Stimulated activated CD4-positive, alpha-beta T cell treated with anti-CD3 and anti-CD28 coated beads, Interleukin-15, amount 100 ng/mL, for 24 hours (primary cell): Measurements from ENCODE around the gene ASAP3.

Experiments
- DNase-seq: peaks from one replicate; pipeline ENCODE4 v3.0.0-alpha.2; 2020

Gene ASAP3

GRCh38 chr1:23483321-23484252 is at the start of gene ASAP3:
ASAP3 (minus strand) TSS chr1:23484179; CDS start chr1:23484133, 46 bp downstream.
- DNase-seq: peak; percentile 9

DNA sequence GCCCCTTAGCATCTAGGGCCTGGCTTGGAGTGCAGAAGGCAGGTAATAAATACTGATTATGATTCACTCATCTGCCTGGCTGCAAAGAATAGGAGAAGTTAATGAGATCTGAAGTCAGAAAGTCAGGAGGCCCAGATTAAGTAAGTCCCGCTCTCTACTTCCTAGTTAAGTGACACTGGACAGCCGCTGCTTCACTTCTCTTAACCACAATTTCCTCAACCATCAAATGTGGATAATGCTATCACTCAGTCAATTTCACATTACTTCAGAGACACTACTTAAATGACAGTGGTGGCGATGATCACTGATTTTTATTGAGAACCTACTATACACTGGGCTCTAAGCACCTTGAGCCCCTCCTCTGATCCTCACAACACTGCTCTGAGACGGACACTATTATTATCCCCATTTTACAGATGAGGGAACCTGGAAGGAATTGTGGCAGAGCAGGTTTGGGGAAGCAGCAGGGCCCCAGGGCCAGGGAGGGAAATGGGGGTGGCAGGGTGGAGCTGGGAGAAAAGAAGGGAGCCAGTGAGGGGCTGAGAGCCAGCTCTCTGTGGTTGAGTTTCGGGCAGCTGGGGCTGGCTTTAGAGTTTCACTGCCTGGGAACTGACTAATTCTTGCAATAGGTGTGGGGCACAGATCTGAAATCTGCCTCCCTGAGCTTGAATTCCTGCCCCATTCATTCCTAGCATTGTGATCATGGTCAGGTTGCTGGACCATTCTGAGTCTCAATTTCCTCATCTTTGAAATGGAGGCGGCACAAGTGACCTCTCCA is 49.5 kb upstream of the ASAP3 start:
- peak; percentile 17 for DNase-seq

- no peak for DNase-seq
Measured at GRCh38 chr1:23531562-23532094, 47.6 kb upstream of the ASAP3 start.

- peak; percentile 86 for DNase-seq
Measured at GRCh38 chr1:23530747-23531561, 47.0 kb upstream of the ASAP3 start, which contains the start of gene E2F2. E2F2 (minus strand) TSS chr1:23531233; CDS start chr1:23530793, 440 bp downstream.

- peak; percentile 58 for DNase-seq
Measured at GRCh38 chr1:23530087-23530746, 46.2 kb upstream of the ASAP3 start.

- peak; percentile 30 for DNase-seq
Measured at GRCh38 chr1:23529146-23530086, 45.4 kb upstream of the ASAP3 start.

- DNase-seq: peak; percentile 89
Measured at GRCh38 chr1:23528250-23528978, 44.4 kb upstream of the ASAP3 start.

DNA sequence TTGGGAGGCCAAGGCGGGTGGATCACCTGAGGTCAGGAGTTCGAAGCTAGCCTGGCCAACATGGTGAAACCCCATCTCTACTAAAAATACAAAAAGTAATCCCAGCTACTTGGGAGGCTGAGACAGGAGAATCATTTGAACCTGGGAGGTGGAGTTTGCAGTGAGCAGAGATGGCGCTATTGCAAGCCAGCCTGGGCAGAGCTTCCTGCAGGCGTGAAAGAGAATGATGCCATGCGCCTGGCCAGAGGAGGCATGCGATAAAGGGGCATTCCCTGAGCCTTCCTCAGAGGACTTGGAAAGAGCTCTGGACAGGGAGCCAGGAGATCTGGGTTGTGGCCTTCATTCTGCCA is 43.9 kb upstream of the ASAP3 start:
- no peak for DNase-seq

- no peak for DNase-seq
Measured at GRCh38 chr1:23527366-23527765, 43.4 kb upstream of the ASAP3 start.

DNA sequence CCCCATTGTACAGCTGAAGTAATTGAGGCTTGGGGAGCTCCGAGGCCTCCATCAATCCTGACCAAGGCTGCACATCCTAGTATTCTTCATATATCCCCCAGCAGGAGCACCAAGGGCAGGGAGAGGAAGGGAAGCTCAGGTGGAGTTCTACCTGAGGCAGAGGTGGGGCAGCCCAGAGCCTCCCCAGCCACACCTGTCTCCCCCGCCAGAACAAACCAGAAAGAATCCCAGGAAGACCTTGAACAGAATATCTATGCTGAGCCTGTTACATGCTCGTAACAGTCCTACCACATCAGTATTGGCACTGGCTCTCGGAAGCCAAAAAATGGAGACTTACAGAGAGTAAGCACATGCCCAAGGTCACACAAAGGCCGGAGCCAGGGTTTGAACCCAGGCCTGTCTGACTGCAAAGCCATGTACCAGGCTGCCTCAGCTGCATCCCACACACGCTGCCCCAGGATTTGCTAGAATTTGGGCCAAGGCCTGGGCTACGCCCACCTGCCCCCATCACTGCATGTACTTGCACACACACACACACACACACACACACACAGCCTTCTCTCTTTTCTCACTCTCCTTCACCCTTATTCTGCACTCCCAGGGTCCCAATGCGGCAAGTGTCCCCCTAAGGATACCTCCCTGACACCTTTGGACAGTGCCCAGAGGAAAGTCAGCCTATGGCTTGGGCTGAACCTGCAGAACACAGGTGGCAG is 42.5 kb upstream of the ASAP3 start:
- no peak for DNase-seq

DNA sequence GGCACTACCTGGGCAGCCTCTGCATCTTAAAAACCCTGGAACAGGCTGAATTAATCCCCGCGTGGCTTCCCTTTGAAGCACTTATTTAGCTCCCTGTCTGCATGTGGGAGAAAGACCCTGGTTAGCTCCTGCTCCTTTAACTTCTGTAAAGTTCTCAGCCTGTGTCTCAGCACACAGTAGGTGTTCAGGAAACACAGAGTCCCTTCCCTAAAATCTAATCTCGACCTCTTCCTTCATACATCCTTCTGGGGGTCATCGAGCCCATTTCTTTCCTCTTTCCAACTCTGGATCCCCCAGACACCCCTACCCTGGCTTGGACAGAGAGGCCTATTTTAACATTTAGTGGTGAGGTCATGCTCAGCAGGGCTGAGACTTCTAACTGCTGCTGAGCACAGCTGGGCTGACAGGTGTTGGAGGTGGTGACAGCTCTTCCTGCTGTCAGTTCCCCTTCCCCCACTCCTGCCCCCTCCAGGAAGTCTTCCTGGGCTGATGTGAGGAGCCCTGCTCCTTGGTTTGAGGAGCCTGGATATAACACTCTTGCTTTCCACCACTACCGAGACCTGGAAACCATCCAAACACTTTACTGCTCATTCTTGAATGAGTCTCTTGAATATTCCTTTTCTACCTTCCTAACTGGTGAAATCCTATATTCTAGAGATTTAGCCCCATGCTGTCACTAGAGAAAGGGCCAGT is 41.7 kb upstream of the ASAP3 start:
- no peak for DNase-seq

DNA sequence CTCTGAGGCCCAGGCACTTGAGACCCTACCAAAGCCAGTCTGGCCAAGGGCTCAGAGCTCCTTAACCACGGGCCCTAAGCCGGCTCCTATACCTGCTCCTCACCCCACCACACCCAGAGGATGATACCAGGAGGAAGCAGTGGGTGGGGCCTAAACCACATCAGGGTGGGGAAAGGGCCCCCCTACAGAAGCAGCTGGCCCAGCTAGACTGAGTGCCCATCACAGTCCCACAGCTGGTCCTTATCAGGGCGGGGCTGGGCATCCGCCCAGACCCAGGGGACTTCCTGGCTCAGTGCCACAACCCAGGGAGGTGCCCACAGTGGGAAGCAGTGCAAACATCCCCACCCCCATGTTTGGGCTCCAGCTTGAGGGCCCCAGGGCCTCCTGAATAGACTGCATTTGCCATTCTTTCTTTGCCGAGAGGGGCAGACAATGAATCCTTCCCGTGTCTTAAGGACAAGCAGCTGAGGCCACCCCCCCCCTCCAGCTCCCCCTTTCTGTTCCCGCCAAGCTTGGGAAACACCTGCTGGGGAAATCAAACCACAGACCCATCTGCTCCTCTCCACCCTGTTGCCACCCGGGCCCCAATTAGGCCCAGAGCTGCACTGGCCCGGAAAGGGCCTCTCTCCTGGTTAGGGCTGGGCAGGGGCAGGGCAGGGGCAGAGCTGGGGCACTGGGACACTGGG is 40.9 kb upstream of the ASAP3 start:
- DNase-seq: peak; percentile 34

- no peak for DNase-seq
Measured at GRCh38 chr1:23524163-23524562, 40.2 kb upstream of the ASAP3 start.

DNA sequence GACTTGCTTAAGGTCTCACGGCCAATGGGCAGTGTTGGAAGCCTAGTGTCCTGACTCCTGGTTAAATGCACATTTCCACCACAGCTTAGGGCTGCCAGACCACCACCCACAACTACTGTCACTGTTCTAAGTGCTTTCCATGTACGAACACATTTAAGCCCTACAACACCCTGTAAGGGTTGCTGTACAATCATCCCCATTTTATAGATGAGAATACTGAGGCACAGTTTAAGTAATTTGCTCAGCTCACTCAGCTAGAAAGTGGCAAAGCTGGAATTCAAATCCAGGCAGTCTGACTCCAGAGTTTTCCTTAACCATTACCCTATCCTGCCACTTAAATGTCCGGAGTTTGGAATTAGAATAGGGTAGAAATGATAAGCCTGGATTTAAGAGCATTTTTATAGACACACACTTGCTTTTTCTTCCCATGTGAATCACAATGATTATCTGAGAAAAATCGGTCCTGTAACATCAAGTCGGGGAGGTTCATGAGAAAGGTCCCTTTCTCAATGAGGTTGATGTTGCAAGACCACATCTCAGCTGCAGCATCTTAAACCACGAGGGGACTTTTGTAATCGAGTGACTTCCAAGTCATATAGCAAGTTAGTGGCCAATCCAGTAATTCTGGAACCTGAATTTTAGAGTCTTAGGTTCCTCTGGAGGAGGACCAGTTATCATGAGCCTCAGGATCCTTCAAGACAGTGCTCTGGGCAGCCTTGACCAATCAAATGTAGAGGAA is 38.4 kb upstream of the ASAP3 start:
- DNase-seq: no peak

GRCh38 chr1:23521588-23521987 is 37.6 kb upstream of the ASAP3 start:
- DNase-seq: no peak

- DNase-seq: no peak
Measured at GRCh38 chr1:23517581-23517980, 33.6 kb upstream of the ASAP3 start.

DNA sequence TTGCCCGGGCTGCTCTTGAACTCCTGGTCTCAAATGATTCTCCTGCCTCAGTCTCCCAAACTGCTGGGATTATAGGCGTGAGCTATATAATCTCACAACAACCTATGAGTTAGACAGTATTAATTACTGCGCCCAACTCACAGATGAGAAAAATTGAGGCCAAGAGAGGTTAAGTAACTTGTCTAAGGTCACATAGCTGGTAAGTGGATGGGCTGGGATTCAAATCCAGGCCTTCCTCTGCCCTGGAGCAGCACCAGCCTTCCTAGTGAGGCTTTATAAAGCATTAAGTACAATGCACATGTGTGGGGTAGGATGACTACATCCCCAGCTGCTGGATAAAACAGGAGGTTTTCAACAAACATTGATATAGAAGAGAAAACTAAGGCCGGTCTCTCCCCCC is 31.9 kb upstream of the ASAP3 start:
- DNase-seq: no peak
